Measurements from ENCODE around the gene NFXL1. TPM values are rescaled to one million over a fixed set of nuclear protein-coding genes. Genes with fewer than 3 reads are reported as not detected.
A peak's percentile ranks its signal among the peaks of the same experiment; 100 is the strongest.

Gene NFXL1
- total and polyA plus RNA-seq, 2 of the 4 experiments (the other 2 are of a cell fraction) = 13.9 to 23.1 TPM

DNA sequence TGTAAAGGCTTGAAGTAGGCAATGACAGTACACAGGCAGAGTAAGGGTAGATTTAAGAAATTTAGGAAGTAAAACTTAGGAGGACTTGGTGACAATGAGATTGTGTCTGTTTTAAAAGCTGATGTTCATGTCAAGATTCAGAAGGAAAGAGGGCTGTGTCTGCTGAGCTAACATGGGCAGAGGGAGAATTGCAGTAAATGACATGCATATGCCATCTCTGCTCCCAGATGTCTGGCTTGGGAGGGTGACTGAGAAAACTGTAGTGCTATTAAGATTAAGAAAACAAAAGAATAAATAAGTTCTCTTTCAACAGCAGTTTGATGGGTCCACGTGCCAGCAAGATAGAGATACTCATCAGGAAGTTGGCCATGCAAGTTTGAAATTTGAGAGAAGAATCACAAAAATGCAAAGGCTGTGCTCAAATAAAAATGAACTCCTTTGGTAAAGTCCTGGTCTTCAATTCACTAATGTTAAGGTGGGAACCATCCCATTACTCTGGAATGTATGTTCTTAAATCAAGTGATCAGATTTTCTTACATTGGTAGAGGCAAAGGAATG lies 7.2 kb downstream of the NFXL1 start:
- dilution Hi-C loops (cut with HindIII; ENCODE audit: low sequenced_read_pairs, unreplicated experiment) (no loop called here), intact Hi-C loops (cut with micrococcal nuclease) (no loop called here), in situ Hi-C loops (cut with MboI; ENCODE audit: low sequenced_read_pairs) (no loop called here)
- H3K4me1 ChIP-seq (ENCODE audit: control insufficient read depth, insufficient read depth, low read length) = peaks cover 5% of the 10 kb centered on the region; the same call in 1 of the 2 replicates
- H3K27ac ChIP-seq (ENCODE audit: insufficient read depth, low read length) = no peak overlapping the region
- TF ChIP-seq CEBPB (IDR thresholded peaks at IDR 0.05; ENCODE audit: low read depth, low read length) (no peak), RFX5 (IDR thresholded peaks at IDR 0.05; ENCODE audit: low read depth, low read length) (no peak), MAFK (IDR thresholded peaks at IDR 0.05; ENCODE audit: low read depth, low read length) (no peak), RAD21 (IDR thresholded peaks at IDR 0.05; ENCODE audit: low read length) (no peak), POLR2A (IDR thresholded peaks at IDR 0.05; ENCODE audit: low read depth, low read length) (no peak), MAZ (IDR thresholded peaks at IDR 0.05; ENCODE audit: borderline replicate concordance, low read depth, low read length) (no peak), SMC3 (IDR thresholded peaks at IDR 0.05; ENCODE audit: low read depth, low read length) (no peak), CHD1 (IDR thresholded peaks at IDR 0.05; ENCODE audit: low read depth, low read length) (no peak), RCOR1 (IDR thresholded peaks at IDR 0.05; ENCODE audit: insufficient replicate concordance, low read length) (no peak), MXI1 (IDR thresholded peaks at IDR 0.05; ENCODE audit: borderline replicate concordance, low read depth, low read length) (no peak), FOS (IDR thresholded peaks at IDR 0.05; ENCODE audit: low read depth, low read length) (no peak)
- TF ChIP-seq, protein P1, sequence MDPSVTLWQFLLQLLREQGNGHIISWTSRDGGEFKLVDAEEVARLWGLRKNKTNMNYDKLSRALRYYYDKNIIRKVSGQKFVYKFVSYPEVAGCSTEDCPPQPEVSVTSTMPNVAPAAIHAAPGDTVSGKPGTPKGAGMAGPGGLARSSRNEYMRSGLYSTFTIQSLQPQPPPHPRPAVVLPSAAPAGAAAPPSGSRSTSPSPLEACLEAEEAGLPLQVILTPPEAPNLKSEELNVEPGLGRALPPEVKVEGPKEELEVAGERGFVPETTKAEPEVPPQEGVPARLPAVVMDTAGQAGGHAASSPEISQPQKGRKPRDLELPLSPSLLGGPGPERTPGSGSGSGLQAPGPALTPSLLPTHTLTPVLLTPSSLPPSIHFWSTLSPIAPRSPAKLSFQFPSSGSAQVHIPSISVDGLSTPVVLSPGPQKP (IDR thresholded peaks at IDR 0.05; ENCODE audit: borderline replicate concordance, low read depth, low read length) = no peak
- TF ChIP-seq, protein P2, sequence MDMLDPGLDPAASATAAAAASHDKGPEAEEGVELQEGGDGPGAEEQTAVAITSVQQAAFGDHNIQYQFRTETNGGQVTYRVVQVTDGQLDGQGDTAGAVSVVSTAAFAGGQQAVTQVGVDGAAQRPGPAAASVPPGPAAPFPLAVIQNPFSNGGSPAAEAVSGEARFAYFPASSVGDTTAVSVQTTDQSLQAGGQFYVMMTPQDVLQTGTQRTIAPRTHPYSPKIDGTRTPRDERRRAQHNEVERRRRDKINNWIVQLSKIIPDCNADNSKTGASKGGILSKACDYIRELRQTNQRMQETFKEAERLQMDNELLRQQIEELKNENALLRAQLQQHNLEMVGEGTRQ (IDR thresholded peaks at IDR 0.05; ENCODE audit: low read depth, low read length) = no peak
- no peak overlapping the region for H2BK20ac ChIP-seq (ENCODE audit: low read depth, low read length)
- peaks cover 4% of the 10 kb centered on the region for H3K9me1 ChIP-seq (ENCODE audit: insufficient read depth, low read length)
- no peak overlapping the region for H3K9ac ChIP-seq (ENCODE audit: low read depth, low read length)
- no peak overlapping the region for H3K18ac ChIP-seq (ENCODE audit: low read depth, low read length)
- H2AFZ ChIP-seq (replicated peaks; ENCODE audit: low read length, poor library complexity) = no peak overlapping the region
- no peak overlapping the region for H3K4ac ChIP-seq (ENCODE audit: low read depth, low read length)
- WGBS, 2 experiments (ENCODE audit: extremely low coverage in 2 of 2, insufficient read length in 1 of 2) = 0% methylated on average over 1 of the region's 1 CpG; no CpG with 5 or more reads in 1 of the 2 experiments
- DNase-seq (no peak), ATAC-seq (ENCODE audit: low read depth) (peak; percentile 53)
- H4K91ac ChIP-seq (ENCODE audit: insufficient read depth, low read depth, low read length) = no peak overlapping the region
- no peak overlapping the region for H2AK5ac ChIP-seq (ENCODE audit: low read depth, low read length)
- CTCF ChIA-PET = no interaction called here
- no peaks in the 10 kb centered on the region for H3K27me3 ChIP-seq (ENCODE audit: control insufficient read depth, insufficient read depth, low read length)
- H2BK5ac ChIP-seq (ENCODE audit: low read depth, low read length, poor library complexity, severe bottlenecking) = no peak overlapping the region
- H2BK15ac ChIP-seq (ENCODE audit: low read depth, low read length) = no peak overlapping the region
- peaks cover 27 to 28% of the 10 kb centered on the region in 2 experiments for H3K79me1 ChIP-seq (ENCODE audit: low read depth in 1 of 2, low read length in 2 of 2)
- no peak overlapping the region for H3K4me3 ChIP-seq (ENCODE audit: insufficient read depth, low read depth, low read length)
- POLR2A ChIA-PET (ENCODE audit: unreplicated experiment) = no interaction called here
- H3K23ac ChIP-seq (ENCODE audit: low read depth, low read length) = no peak overlapping the region; the same call in 1 of the 2 replicates
- H2AK9ac ChIP-seq (replicated peaks; ENCODE audit: low read depth, low read length, poor library complexity) = no peak overlapping the region
- H3K14ac ChIP-seq (replicated peaks; ENCODE audit: low read depth, low read length) = no peak overlapping the region
- H4K5ac ChIP-seq (ENCODE audit: low read depth, low read length) = no peak overlapping the region
- H3K4me2 ChIP-seq (ENCODE audit: low read depth, low read length) = peak overlapping the region; percentile 31; the same call in 1 of the 2 replicates
- H3K9me3 ChIP-seq (ENCODE audit: control insufficient read depth, insufficient read depth, low read length) = no peaks in the 10 kb centered on the region
- H3K56ac ChIP-seq (ENCODE audit: extremely low read depth, insufficient read depth, low read length) = no peak overlapping the region
- no TSS peak for BruUV-seq (replicated peaks)
- no peak overlapping the region for H2BK120ac ChIP-seq (ENCODE audit: low read depth, low read length)
- no peaks in the 10 kb centered on the region for H4K20me1 ChIP-seq (ENCODE audit: insufficient read depth, low read length)
- peaks cover 19% of the 10 kb centered on the region for H3K36me3 ChIP-seq (ENCODE audit: control insufficient read depth, insufficient read depth, low read length)
- H4K8ac ChIP-seq (ENCODE audit: low read depth in 2 of 2, low read length in 2 of 2) = no peak overlapping the region
